NCI-H460 (cell line): ENCODE data around the gene TRMU. TPM values are rescaled to one million over a fixed set of nuclear protein-coding genes. Genes with fewer than 3 reads are reported as not detected.

Experiments
- DNase-seq: peaks from one replicate; pipeline ENCODE4 v3.0.0-alpha.2; 2016; ENCODE audit warnings: low read depth; ENCODE audit errors: extremely low read depth
- total RNA-seq: library from RNA; depleted of rRNA; stranded (reverse); fragments of >200 nt; shearing (Covaris generic); gene quantifications from 2 replicates; pipeline ENCODE4 v1.2.3, GENCODE V29; 2014; rRNA removed

Gene TRMU
- total RNA-seq, 1 experiment from 2014 or later = 30.7 TPM

DNA sequence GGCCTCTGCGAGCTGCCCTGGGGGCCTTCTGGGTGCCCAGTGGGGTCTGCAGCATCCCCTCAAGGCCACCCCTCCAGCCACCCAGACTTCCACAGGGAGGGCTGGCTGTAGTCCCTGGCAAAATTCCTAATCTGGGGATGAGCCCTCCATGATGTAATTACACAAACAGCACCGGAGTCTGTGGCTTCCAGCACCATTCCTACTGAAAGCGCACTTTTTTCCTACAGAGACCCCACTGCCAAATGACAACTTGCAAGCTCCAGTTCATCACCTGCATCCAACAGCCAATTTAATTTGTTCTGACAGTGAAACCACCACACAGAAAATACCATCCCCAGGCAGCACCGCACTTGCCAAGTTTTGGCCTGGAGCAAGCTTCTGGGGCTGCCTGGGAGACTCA is 70.4 kb downstream of the TRMU start:
- no peak for DNase-seq

DNA sequence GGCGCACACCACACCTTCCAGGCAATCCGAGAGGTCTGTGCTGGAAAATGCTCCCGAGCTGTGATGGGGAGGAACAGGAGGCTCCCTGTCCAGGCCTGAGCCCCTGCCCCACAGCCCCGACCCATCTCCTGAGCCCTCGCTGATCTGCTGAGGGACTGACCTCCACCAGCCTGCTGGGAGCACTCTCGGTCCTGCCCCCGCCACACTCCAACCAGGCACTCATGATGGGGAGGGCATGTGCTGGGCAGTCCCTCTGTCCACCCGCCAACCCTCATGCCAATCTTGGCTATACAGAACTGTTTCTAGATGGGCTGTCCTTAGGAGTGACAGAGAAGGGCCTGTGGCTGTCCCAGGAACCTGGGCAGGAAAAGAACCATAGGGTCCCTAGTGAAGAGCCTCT is 70.8 kb downstream of the TRMU start:
- no peak for DNase-seq

DNA sequence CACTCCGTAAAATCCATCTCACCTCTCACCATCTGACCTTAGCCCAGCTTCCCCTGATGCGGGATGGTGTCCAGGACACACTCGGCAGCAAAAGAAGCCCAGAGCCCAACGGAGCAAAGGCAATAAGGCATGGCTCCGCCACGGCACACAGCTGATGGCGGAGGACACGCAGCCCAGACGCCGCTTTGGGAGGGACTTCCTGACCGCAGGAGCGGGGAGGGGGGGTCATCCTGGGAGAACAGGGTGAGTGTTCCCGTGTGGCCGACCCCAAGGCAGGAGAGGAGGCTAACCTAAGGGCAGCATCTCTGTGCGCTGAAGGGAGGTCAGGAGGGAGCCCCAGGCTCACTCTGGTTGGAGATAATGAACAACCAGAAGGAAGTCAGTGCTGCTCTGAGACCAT is 71.3 kb downstream of the TRMU start:
- no peak for DNase-seq

Other genes with a start within 250 kb of the TRMU start
- gene PPARA, start 185.2 kb upstream of the TRMU start, total RNA-seq = 3.4 and 3.6 TPM in 2 replicates
- gene CDPF1, start 85.4 kb upstream of the TRMU start, total RNA-seq = 14.6 and 15.8 TPM in 2 replicates
- not detected in 2 replicates for gene PKDREJ, start 72.4 kb upstream of the TRMU start, total RNA-seq
- 12.4 and 13.7 TPM in 2 replicates for gene TTC38, start 67.7 kb upstream of the TRMU start, total RNA-seq
- 8.6 and 10.3 TPM in 2 replicates for gene GTSE1, start 38.8 kb upstream of the TRMU start, total RNA-seq
- gene CELSR1, start 201.9 kb downstream of the TRMU start, total RNA-seq = 7.0 and 8.7 TPM in 2 replicates